Caki2 (cell line): ENCODE measurements around the gene MTHFSD. TPM values are rescaled to one million over a fixed set of nuclear protein-coding genes. Genes with fewer than 3 reads are reported as not detected.

Source experiments
- DNase-seq: peaks from one replicate; pipeline ENCODE4 v3.0.0-alpha.2; 2015; ENCODE audit warnings: low read depth
- in situ Hi-C: cut with HindIII; loops from 2 replicates; pipeline ENCODE4 v1.10.0; 2016; ENCODE audit warnings: low sequenced_read_pairs, low pct_unique_long_range_greater_than_20kb, mixed read lengths
- total RNA-seq: library from RNA; depleted of rRNA; stranded (reverse); fragments of >200 nt; shearing (Covaris generic); gene quantifications from 2 replicates; pipeline ENCODE4 v1.2.3, GENCODE V29; 2014; ENCODE audit warnings: low replicate concordance

The MTHFSD gene
- total RNA-seq, 1 experiment from 2014 or later = 22.6 TPM

- peak; percentile 69 for DNase-seq
- in situ Hi-C loops = no loop called here
Measured at GRCh38 chr16:86584726-86585721, 30.0 kb upstream of the MTHFSD start.

- in situ Hi-C loops = no loop called here
- DNase-seq = peak; percentile 50
Measured at GRCh38 chr16:86584071-86584685, 29.1 kb upstream of the MTHFSD start.

GRCh38 chr16:86581458-86581857 lies 26.4 kb upstream of the MTHFSD start:
- in situ Hi-C loops = no loop called here
- no peak for DNase-seq

- in situ Hi-C loops = no loop called here
- no peak for DNase-seq
Measured at GRCh38 chr16:86580791-86581170, 25.7 kb upstream of the MTHFSD start.

GRCh38 chr16:86580063-86580790 lies 25.2 kb upstream of the MTHFSD start:
- in situ Hi-C loops = no loop called here
- DNase-seq = no peak

- no peak for DNase-seq
- in situ Hi-C loops = no loop called here
Measured at GRCh38 chr16:86579268-86580062, 24.4 kb upstream of the MTHFSD start.

- DNase-seq = no peak
- in situ Hi-C loops = no loop called here
Measured at GRCh38 chr16:86578611-86579267, 23.7 kb upstream of the MTHFSD start.

- in situ Hi-C loops = no loop called here
- DNase-seq = no peak
Measured at GRCh38 chr16:86578061-86578599, 23.1 kb upstream of the MTHFSD start, which contains the start of gene FOXL1. Gene FOXL1 (plus strand): TSS chr16:86578549. CDS start chr16:86578724, 175 bp downstream.

GRCh38 chr16:86577314-86577971 lies 22.4 kb upstream of the MTHFSD start:
- DNase-seq = no peak
- in situ Hi-C loops = no loop called here

- in situ Hi-C loops = no loop called here
- peak; percentile 77 for DNase-seq
Measured at GRCh38 chr16:86576591-86577313, 21.7 kb upstream of the MTHFSD start.

- DNase-seq = peak; percentile 96
- in situ Hi-C loops = no loop called here
Measured at GRCh38 chr16:86575754-86576557, 20.9 kb upstream of the MTHFSD start.

- in situ Hi-C loops = no loop called here
Measured at GRCh38 chr16:86575095-86575685, 20.2 kb upstream of the MTHFSD start.

GRCh38 chr16:86574646-86575045 lies 19.6 kb upstream of the MTHFSD start:
- in situ Hi-C loops = no loop called here
- DNase-seq = no peak

More at GRCh38 chr16:86575095-86575685, 20.2 kb upstream of the MTHFSD start:
- no peak for DNase-seq

- DNase-seq = no peak
- in situ Hi-C loops = no loop called here
Measured at GRCh38 chr16:86573646-86574508, 18.8 kb upstream of the MTHFSD start.
